IMR-90 (cell line): Measurements from ENCODE around the gene SLC29A3. TPM values are rescaled to one million over a fixed set of nuclear protein-coding genes. Genes with fewer than 3 reads are reported as not detected.

Source experiments
- ATAC-seq: fragments of 200-7000 bp; cut with Tn5 transposase; 2 replicates; pipeline ENCODE4 v1.9.1; 2020; ENCODE audit warnings: low read depth, mild to moderate bottlenecking, moderate library complexity
- BruUV-seq: library from RNA; stranded (reverse); fragments of 400-500 nt; replicated peaks from 2 replicates; lab custom pipeline; 2021; lab: Mats Ljungman, UMichigan
- CTCF ChIA-PET: fragments of 300-600 bp; formaldehyde crosslinking; extraction: SDS; loops from one replicate; lab custom pipeline; 2021; ENCODE audit warnings: antibody characterized with exemption; lab: Yijun Ruan, JAX
- POLR2A ChIA-PET: fragments of 300-600 bp; sonication (Branson Sonifier 250); formaldehyde crosslinking; loops from one replicate; lab custom pipeline; 2022; ENCODE audit warnings: antibody characterized with exemption; ENCODE audit not compliant: unreplicated experiment; lab: Charles Lee
- DNase-seq: peaks from one replicate; pipeline ENCODE4 v3.0.0; 2013
- H2AFZ ChIP-seq: replicated peaks from 2 replicates; pipeline ENCODE3; 2013; ENCODE audit warnings: low read length, mild to moderate bottlenecking; ENCODE audit not compliant: poor library complexity
- H2AK5ac ChIP-seq: 2 replicates; pipeline ENCODE4 v1.6.1; 2013; ENCODE audit warnings: low read depth, low read length, inconsistent platforms
- H2AK9ac ChIP-seq: replicated peaks from 2 replicates; pipeline ENCODE3; 2013; ENCODE audit warnings: mild to moderate bottlenecking, low read depth, low read length, moderate library complexity; ENCODE audit not compliant: poor library complexity
- H2BK120ac ChIP-seq: 2 replicates; pipeline ENCODE4 v1.6.1; 2013; ENCODE audit warnings: low read depth, low read length, inconsistent platforms
- H2BK15ac ChIP-seq: 3 replicates; pipeline ENCODE4 v1.6.1; 2013; ENCODE audit warnings: low read depth, low read length, inconsistent platforms
- H2BK20ac ChIP-seq: 2 replicates; pipeline ENCODE4 v1.6.1; 2013; ENCODE audit warnings: low read depth, mild to moderate bottlenecking, inconsistent platforms, low read length, moderate library complexity
- H2BK5ac ChIP-seq: 2 replicates; pipeline ENCODE4 v1.6.1; 2013; ENCODE audit warnings: mild to moderate bottlenecking, low read depth, low read length, inconsistent platforms; ENCODE audit not compliant: poor library complexity, severe bottlenecking
- H3K14ac ChIP-seq: replicated peaks from 2 replicates; pipeline ENCODE4 v1.6.1; 2013; ENCODE audit warnings: low read depth, low read length, inconsistent platforms
- H3K18ac ChIP-seq: 2 replicates; pipeline ENCODE4 v1.6.1; 2013; ENCODE audit warnings: low read depth, low read length, control low read depth
- H3K23ac ChIP-seq: 2 replicates; pipeline ENCODE4 v1.6.1; 2013; ENCODE audit warnings: low read depth, low read length, inconsistent platforms
- H3K27ac ChIP-seq: 2 replicates; pipeline ENCODE4 v1.5.1; 2013; ENCODE audit warnings: mild to moderate bottlenecking, control low read depth, low read length; ENCODE audit not compliant: insufficient read depth
- H3K27me3 ChIP-seq: 2 replicates; pipeline ENCODE4 v1.6.1; 2013; ENCODE audit warnings: low read length; ENCODE audit not compliant: control insufficient read depth, insufficient read depth
- H3K36me3 ChIP-seq: 2 replicates; pipeline ENCODE4 v1.6.1; 2013; ENCODE audit warnings: low read length, mixed read lengths; ENCODE audit not compliant: control insufficient read depth, insufficient read depth
- H3K4ac ChIP-seq: 2 replicates; pipeline ENCODE4 v1.6.1; 2013; ENCODE audit warnings: low read depth, low read length, inconsistent platforms
- H3K4me1 ChIP-seq: 2 replicates; pipeline ENCODE4 v1.6.1; 2013; ENCODE audit warnings: low read length, mixed read lengths; ENCODE audit not compliant: control insufficient read depth, insufficient read depth
- H3K4me2 ChIP-seq: 2 replicates; pipeline ENCODE4 v1.6.1; 2013; ENCODE audit warnings: low read depth, mild to moderate bottlenecking, control low read depth, low read length, moderate library complexity
- H3K4me3 ChIP-seq: 2 replicates; pipeline ENCODE4 v1.5.1; 2013; ENCODE audit warnings: low read depth, mild to moderate bottlenecking, control low read depth, low read length, moderate library complexity; ENCODE audit not compliant: insufficient read depth
- H3K56ac ChIP-seq: 2 replicates; pipeline ENCODE4 v1.6.1; 2013; ENCODE audit warnings: low read length, inconsistent platforms; ENCODE audit not compliant: insufficient read depth; ENCODE audit errors: extremely low read depth
- H3K79me1 ChIP-seq, 2 experiments: 2 replicates each; pipeline ENCODE4 v1.6.1; 2013; ENCODE audit warnings: low read length in 2 of 2, inconsistent platforms in 1 of 2, low read depth in 1 of 2
- H3K9ac ChIP-seq: 2 replicates; pipeline ENCODE4 v1.6.1; 2013; ENCODE audit warnings: low read depth, low read length, control low read depth
- H3K9me1 ChIP-seq: 2 replicates; pipeline ENCODE4 v1.6.1; 2013; ENCODE audit warnings: low read length, inconsistent platforms; ENCODE audit not compliant: insufficient read depth
- H3K9me3 ChIP-seq: 2 replicates; pipeline ENCODE4 v1.6.1; 2013; ENCODE audit warnings: low read length; ENCODE audit not compliant: control insufficient read depth, insufficient read depth
- H4K20me1 ChIP-seq: 2 replicates; pipeline ENCODE4 v1.6.1; 2013; ENCODE audit warnings: low read length, inconsistent platforms; ENCODE audit not compliant: insufficient read depth
- H4K5ac ChIP-seq: 2 replicates; pipeline ENCODE4 v1.6.1; 2013; ENCODE audit warnings: mild to moderate bottlenecking, low read depth, low read length, control low read depth
- H4K8ac ChIP-seq, 2 experiments: 2 replicates each; pipeline ENCODE4 v1.6.1; 2013; ENCODE audit warnings: low read depth in 2 of 2, low read length in 2 of 2, control low read depth in 1 of 2, inconsistent platforms in 1 of 2
- H4K91ac ChIP-seq: 2 replicates; pipeline ENCODE4 v1.6.1; 2013; ENCODE audit warnings: low read depth, low read length, inconsistent platforms; ENCODE audit not compliant: insufficient read depth
- BHLHE40 ChIP-seq: fragments of 150-350 bp; IDR thresholded peaks from 2 replicates; pipeline ENCODE4 v1.6.1; 2016; ENCODE audit warnings: mild to moderate bottlenecking, low read depth, low read length
- WGBS, 2 experiments: methylation state at CpG; one replicate each; pipeline versions ENCODE4 v1.1.5 to v1.1.7; 2013; ENCODE audit warnings: missing lambda C conversion rate in 2 of 2; ENCODE audit not compliant: insufficient read length in 1 of 2; ENCODE audit errors: extremely low coverage in 2 of 2; 5-methylcytosine and 5-hydroxymethylcytosine counted together
- dilution Hi-C: fragments of 300-500 bp; cut with HindIII; formaldehyde crosslinking; loops from one replicate; pipeline ENCODE4 v1.14.3; 2018; ENCODE audit warnings: low sequenced_read_pairs; ENCODE audit not compliant: unreplicated experiment
- in situ Hi-C: fragments of 300-500 bp; cut with MboI; formaldehyde crosslinking; loops from 3 replicates; pipeline ENCODE4 v1.14.3; 2019; ENCODE audit warnings: low sequenced_read_pairs, inconsistent platforms, mixed read lengths
- intact Hi-C: fragments of 100-400 bp; cut with micrococcal nuclease; formaldehyde crosslinking; loops from 2 replicates; pipeline ENCODE4 v1.10.0; 2022
- polyA plus RNA-seq, 3 experiments: library from polyadenylated mRNA; depleted of rRNA; stranded (reverse); fragments of >200 nt; gene quantifications; 2 replicates each; pipeline ENCODE4 v1.2.3, GENCODE V29; 2012; ENCODE audit warnings: low replicate concordance in 1 of 3
- total RNA-seq: library from RNA; depleted of rRNA; stranded (reverse); fragments of >200 nt; gene quantifications from 2 replicates; pipeline ENCODE4 v1.2.3, GENCODE V29; 2012
- TF ChIP-seq, protein P1 (sequence below): fragments of 150-350 bp; IDR thresholded peaks from 2 replicates; pipeline ENCODE4 v1.6.1; 2016; ENCODE audit warnings: low read depth, mild to moderate bottlenecking, low read length, moderate library complexity, borderline replicate concordance

The SLC29A3 gene
- total and polyA plus RNA-seq, 2 of the 4 experiments (the other 2 are of a cell fraction), result 0.72 to 3.0 TPM

DNA sequence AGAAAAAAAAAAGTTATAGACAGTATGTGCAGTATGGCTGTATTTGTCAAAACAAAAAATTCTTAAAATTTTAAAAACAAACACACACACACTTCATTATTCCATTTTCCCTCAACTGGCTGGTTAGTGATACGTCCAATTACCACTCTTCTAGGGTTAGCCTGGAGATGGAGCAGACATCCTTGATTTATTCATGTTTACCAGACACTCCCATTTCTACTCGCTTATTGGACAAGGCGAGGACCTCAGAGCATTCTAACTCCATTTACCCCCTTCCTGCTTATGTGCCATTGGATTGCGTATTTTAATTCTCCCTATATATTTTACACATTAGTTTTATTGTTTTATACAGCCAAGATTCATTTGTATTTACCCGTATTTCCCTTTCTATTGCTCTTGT, 69.1 kb downstream of the SLC29A3 start:
- no peak overlapping the region for H4K91ac ChIP-seq
- no peak overlapping the region for H3K56ac ChIP-seq
- no peaks in the 10 kb centered on the region for H3K36me3 ChIP-seq
- H3K4me3 ChIP-seq, result no peak overlapping the region
- no peak for DNase-seq
- no peak for ATAC-seq
- H3K27ac ChIP-seq, result no peak overlapping the region
- intact Hi-C loops (no loop called here), dilution Hi-C loops (no loop called here), in situ Hi-C loops (loop anchor here (10.0 kb wide), 1 partner anchor 427 kb away; no protein-coding TSS in a partner anchor)
- 14% methylated on average over 1 of the region's 5 CpGs; no CpG with 5 or more reads in 1 of the 2 experiments for WGBS, 2 experiments
- no peaks in the 10 kb centered on the region for H4K20me1 ChIP-seq
- H3K4ac ChIP-seq, result no peak overlapping the region
- no TSS peak for BruUV-seq
- no peak overlapping the region for H3K23ac ChIP-seq
- TF ChIP-seq, protein P1, sequence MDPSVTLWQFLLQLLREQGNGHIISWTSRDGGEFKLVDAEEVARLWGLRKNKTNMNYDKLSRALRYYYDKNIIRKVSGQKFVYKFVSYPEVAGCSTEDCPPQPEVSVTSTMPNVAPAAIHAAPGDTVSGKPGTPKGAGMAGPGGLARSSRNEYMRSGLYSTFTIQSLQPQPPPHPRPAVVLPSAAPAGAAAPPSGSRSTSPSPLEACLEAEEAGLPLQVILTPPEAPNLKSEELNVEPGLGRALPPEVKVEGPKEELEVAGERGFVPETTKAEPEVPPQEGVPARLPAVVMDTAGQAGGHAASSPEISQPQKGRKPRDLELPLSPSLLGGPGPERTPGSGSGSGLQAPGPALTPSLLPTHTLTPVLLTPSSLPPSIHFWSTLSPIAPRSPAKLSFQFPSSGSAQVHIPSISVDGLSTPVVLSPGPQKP, result no peak
- TF ChIP-seq BHLHE40, result no peak
- no peaks in the 10 kb centered on the region for H3K79me1 ChIP-seq
- no peak overlapping the region for H2BK15ac ChIP-seq
- peaks cover 65% of the 10 kb centered on the region for H3K27me3 ChIP-seq
- H3K14ac ChIP-seq, result no peak overlapping the region
- no peaks in the 10 kb centered on the region for H3K9me3 ChIP-seq
- H3K4me2 ChIP-seq, result no peak overlapping the region
- H2BK5ac ChIP-seq, result no peak overlapping the region
- H4K8ac ChIP-seq, result no peak overlapping the region
- H2BK20ac ChIP-seq, result no peak overlapping the region
- ChIA-PET CTCF (interaction anchor here (0.5 kb wide), 1 partner anchor 461 kb away, joined by 3 read pairs; no protein-coding TSS in a partner anchor), POLR2A (no interaction called here)
- H2AK9ac ChIP-seq, result no peak overlapping the region
- H3K9ac ChIP-seq, result no peak overlapping the region
- no peak overlapping the region for H2AK5ac ChIP-seq
- no peaks in the 10 kb centered on the region for H3K4me1 ChIP-seq
- H2BK120ac ChIP-seq, result no peak overlapping the region
- H2AFZ ChIP-seq, result no peak overlapping the region
- H3K18ac ChIP-seq, result no peak overlapping the region
- no peak overlapping the region for H4K5ac ChIP-seq
- no peaks in the 10 kb centered on the region for H3K9me1 ChIP-seq
